A549 treated with AZD9567 at 1 μM for 4 hours (cell line): Measurements from ENCODE around the gene CTPS1. TPM values are rescaled to one million over a fixed set of nuclear protein-coding genes. Genes with fewer than 3 reads are reported as not detected.

ENCODE experiments used
- total RNA-seq: library from RNA; stranded (reverse); fragments of 200-300 nt; extraction: Qiagen RNA extraction; gene quantifications from 5 replicates; pipeline ENCODE4 v1.2.3, GENCODE V29; 2022; ENCODE audit not compliant: insufficient read depth

The CTPS1 gene, protein sequence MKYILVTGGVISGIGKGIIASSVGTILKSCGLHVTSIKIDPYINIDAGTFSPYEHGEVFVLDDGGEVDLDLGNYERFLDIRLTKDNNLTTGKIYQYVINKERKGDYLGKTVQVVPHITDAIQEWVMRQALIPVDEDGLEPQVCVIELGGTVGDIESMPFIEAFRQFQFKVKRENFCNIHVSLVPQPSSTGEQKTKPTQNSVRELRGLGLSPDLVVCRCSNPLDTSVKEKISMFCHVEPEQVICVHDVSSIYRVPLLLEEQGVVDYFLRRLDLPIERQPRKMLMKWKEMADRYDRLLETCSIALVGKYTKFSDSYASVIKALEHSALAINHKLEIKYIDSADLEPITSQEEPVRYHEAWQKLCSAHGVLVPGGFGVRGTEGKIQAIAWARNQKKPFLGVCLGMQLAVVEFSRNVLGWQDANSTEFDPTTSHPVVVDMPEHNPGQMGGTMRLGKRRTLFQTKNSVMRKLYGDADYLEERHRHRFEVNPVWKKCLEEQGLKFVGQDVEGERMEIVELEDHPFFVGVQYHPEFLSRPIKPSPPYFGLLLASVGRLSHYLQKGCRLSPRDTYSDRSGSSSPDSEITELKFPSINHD
- total RNA-seq: 76.6 to 97.0 TPM (median 86.2 TPM) in 5 replicates

DNA sequence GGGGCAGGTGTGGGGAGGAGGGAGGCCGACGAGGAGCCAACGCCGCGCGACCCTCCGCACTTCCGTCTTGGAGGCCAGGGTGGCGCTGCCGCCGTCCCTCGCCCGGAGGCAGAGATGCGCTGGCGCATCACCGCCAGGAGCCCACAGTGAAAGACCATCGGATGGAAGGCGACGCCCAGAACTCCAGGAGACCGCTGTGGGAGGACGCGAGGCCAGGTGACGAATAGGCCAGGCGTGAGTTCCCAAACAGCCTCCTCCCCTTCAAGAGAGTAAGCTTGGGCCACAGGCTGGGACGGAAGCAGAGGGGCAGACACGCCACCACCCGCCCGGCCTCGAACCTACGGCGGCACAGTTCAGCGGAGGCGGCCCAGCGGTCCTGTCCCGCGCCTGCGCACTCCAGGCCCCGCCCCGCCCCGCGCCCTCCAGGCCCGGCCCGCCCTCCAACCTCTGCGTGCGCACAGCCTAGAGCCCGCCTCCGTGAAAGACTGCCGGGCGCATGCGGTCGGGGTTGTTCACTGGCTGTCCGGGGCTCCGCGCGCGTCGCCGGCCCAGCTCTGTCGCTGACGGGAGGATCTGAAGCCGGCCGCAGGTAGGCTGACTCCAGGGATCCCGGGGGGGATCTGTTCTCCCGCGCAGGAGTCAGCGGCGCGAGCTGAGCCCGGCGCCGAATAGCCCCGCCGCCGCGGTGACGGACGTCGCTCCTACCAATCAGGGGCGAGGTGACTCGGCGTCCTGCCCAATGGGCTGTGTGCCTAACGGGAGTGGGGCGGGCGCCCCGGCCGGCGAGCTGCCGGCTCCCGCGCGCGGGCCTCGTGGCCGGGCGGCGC lies at the start of gene CTPS1:
TSS of gene CTPS1 (plus strand) at position 456 of the 827 bp plus-strand sequence. CDS start 3,595 bp downstream, outside the sequence.

DNA sequence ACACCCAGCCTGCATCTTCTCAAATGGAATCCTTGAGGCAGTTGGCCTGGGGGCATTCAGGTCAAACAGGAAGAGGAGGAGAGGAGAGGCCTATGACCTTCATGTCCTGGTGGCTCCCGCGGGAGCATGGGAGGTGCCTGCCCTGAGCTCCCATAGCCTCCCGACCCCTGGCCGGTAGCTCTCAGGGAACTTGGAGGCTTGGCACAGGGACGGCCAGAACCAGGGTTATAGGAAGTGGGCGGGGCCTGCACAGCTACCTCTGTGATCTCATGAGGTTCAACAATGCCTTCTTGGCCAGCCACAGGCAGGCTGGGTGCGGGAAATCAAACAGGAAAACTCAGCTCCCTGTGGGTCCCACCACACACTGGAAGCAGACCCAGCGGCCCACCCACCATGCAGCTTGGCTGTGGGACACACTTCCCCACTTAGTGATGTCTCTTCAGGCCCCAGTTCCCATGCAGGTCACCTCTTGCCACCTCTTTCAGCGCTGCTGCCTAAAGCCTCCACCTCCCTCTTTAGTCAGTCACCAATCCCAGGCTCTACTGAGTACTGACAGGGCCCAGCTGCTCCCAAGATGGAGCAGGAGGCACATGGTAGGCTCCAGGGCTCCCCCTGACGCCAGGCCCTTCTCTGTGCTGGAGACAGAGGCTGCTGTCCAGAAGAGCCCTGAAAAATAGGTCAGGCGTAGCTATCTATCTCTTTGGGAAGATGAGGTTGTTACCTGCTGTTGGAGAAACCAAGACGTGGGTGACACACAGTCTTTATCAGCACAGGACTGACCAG lies 42.2 kb downstream of the CTPS1 start, which contains the start of gene SLFNL1:
TSS of gene SLFNL1 (minus strand) at position 200 of the 783 bp plus-strand sequence. CDS start 1,065 bp downstream, outside the sequence.

Other genes starting within 250 kb of the CTPS1 start
- gene KCNQ4, start 195.9 kb upstream of the CTPS1 start, total RNA-seq: 0.23 to 0.82 TPM (median 0.28 TPM) in 5 replicates
- gene CITED4, start 117.3 kb upstream of the CTPS1 start, total RNA-seq: 27.0 to 93.5 TPM (median 74.2 TPM) in 5 replicates
- gene SLFNL1, start 42.0 kb downstream of the CTPS1 start, total RNA-seq: 0.05 to 0.07 TPM (median 0.06 TPM) in 3 of 5 replicates, not detected in the others